ENCODE results near the gene CD300LF. TPM values are rescaled to one million over a fixed set of nuclear protein-coding genes. Genes with fewer than 3 reads are reported as not detected.

The CD300LF gene
- total and polyA plus RNA-seq, 10 of the 15 experiments (the other 5 are each of a cell fraction or from before 2014, with no cell fraction given): 0.15 TPM; not detected in 9

DNA sequence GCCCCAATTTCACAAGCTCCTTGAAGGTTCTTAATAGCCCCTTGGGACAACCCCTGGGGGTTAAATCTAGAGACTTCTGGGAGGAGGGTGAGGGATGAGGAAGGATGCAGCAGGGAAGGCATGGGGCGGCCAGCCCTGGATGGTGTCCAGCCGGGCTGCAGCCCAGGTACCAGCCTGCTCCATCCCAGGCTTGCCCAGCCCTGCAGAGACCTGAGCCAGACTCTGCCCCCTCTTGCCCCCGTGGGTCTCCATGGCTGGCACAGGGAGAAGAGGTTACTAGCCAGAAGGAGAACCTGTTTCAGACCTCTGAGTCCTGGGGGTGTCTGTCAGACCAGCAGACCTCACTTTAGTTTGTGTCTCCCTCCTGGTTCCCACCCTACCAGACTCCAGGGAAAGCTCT, 44.2 kb upstream of the CD300LF start:
- ATAC-seq: no peak
- ChIA-PET CTCF (interaction anchor here (0.8 to 4.0 kb wide), 5 partner anchors 11 to 106 kb away, joined by 3 to 26 read pairs (median 3); partner anchors contain the start of gene NAT9), POLR2A (interaction anchor here (0.7 to 1.1 kb wide), 4 partner anchors 17 to 257 kb away, joined by 3 read pairs; no protein-coding TSS in a partner anchor), SMC1A (ENCODE audit: uncharacterized antibody, unreplicated experiment) (interaction anchor here (1.1 to 2.0 kb wide), 2 partner anchors 11 to 19 kb away, joined by 3 to 8 read pairs; no protein-coding TSS in a partner anchor), RAD21 (ENCODE audit: unreplicated experiment) (interaction anchor here (0.5 to 1.5 kb wide), 3 partner anchors 10 to 549 kb away, joined by 3 read pairs; partner anchors contain the start of gene RAB37)
- in situ Hi-C loops (cut with MboI): no loop called here
- Histone ChIP-seq H3K4me3 (no peak overlapping the region), H3K9me3 (replicated peaks; ENCODE audit: control insufficient read depth, insufficient read depth, low read length) (no peaks in the 10 kb centered on the region), H3K27ac (ENCODE audit: control insufficient read depth, insufficient read depth) (no peak overlapping the region), H3K79me2 (ENCODE audit: control insufficient read depth, insufficient read depth, low read length) (peaks cover 8% of the 10 kb centered on the region), H3K4me1 (ENCODE audit: control insufficient read depth, insufficient read depth, low read length) (peaks cover 24% of the 10 kb centered on the region), H2AFZ (ENCODE audit: control insufficient read depth, low read depth, low read length) (no peak overlapping the region), H4K20me1 (ENCODE audit: control insufficient read depth, insufficient read depth) (no peaks in the 10 kb centered on the region), H3K9ac (ENCODE audit: control insufficient read depth, insufficient read depth, low read length) (no peak overlapping the region), H3K4me2 (ENCODE audit: control insufficient read depth, insufficient read depth) (no peak overlapping the region), H3K36me3 (ENCODE audit: control insufficient read depth in 2 of 2, insufficient read depth in 2 of 2, low read length in 1 of 2) (no peaks in the 10 kb centered on the region; a peak in 2 of 4 replicates), H3K27me3 (replicated peaks in 1 of 2; ENCODE audit: control insufficient read depth in 2 of 2, insufficient read depth in 2 of 2, low read length in 1 of 2) (no peaks in the 10 kb centered on the region)
- no TSS peak for BruUV-seq (replicated peaks)
- DNase-seq (ENCODE audit: low read depth, low spot score): no peak
- TF ChIP-seq BHLHE40 (IDR thresholded peaks at IDR 0.05; ENCODE audit: borderline replicate concordance in 1 of 2, low read depth in 2 of 2, low read length in 1 of 2): no peak
- no peak for TF ChIP-seq KAT2A (conservative IDR thresholded peaks at IDR 0.05; ENCODE audit: control insufficient read depth, low read depth, low read length)
- TF ChIP-seq ZNF384 (IDR thresholded peaks at IDR 0.05; ENCODE audit: borderline replicate concordance, low read depth, low read length): no peak
- TF ChIP-seq, protein P1, sequence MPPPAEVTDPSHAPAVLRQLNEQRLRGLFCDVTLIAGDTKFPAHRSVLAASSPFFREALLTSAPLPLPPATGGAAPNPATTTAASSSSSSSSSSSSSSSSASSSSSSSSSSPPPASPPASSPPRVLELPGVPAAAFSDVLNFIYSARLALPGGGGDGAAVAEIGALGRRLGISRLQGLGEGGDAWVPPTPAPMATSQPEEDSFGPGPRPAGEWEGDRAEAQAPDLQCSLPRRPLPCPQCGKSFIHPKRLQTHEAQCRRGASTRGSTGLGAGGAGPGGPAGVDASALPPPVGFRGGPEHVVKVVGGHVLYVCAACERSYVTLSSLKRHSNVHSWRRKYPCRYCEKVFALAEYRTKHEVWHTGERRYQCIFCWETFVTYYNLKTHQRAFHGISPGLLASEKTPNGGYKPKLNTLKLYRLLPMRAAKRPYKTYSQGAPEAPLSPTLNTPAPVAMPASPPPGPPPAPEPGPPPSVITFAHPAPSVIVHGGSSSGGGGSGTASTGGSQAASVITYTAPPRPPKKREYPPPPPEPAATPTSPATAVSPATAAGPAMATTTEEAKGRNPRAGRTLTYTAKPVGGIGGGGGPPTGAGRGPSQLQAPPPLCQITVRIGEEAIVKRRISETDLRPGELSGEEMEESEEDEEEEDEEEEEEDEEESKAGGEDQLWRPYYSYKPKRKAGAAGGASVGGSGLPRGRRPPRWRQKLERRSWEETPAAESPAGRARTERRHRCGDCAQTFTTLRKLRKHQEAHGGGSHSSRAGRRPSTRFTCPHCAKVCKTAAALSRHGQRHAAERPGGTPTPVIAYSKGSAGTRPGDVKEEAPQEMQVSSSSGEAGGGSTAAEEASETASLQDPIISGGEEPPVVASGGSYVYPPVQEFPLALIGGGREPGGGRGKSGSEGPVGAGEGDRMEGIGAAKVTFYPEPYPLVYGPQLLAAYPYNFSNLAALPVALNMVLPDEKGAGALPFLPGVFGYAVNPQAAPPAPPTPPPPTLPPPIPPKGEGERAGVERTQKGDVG (CRISPR knock-in tag; IDR thresholded peaks at IDR 0.05): no peak
- no peak for TF ChIP-seq GABPA (IDR thresholded peaks at IDR 0.05; ENCODE audit: low read depth)
- no peak for TF ChIP-seq STAT1 (conservative IDR thresholded peaks at IDR 0.05)
- TF ChIP-seq MTA2 (IDR thresholded peaks at IDR 0.05; ENCODE audit: low read depth): no peak
- 67% methylated on average over 3 of the region's 3 CpGs for whole genome bisulfite sequencing (ENCODE audit: insufficient coverage, insufficient replicate concordance, low lambda C conversion rate, missing lambda C conversion rate)
- no peak for FAIRE-seq
- intact Hi-C loops (cut with micrococcal nuclease; ENCODE audit: unreplicated experiment): no loop called here
